Thyroid gland (tissue), 4 donors: Measurements from ENCODE around the gene CACNA2D3.

Source experiments
- POLR2A ChIP-seq, 2 donors: fragments of 450-650 bp; IDR thresholded peaks; one replicate each; pipeline ENCODE4 v1.6.1; 2017; ENCODE audit warnings: antibody characterized with exemption in 2 of 2, mild to moderate bottlenecking in 2 of 2, moderate library complexity in 1 of 2
- TF ChIP-seq, protein P1 (sequence below), 6 experiments: fragments of 200-600 bp in 3 of 6; fragments of 450-650 bp in 3 of 6; sonication (generic) in 3 of 6; IDR thresholded peaks; one replicate each; pipeline ENCODE4 v1.5.1; 2016 to 2019; ENCODE audit warnings: antibody characterized with exemption in 6 of 6, mild to moderate bottlenecking in 2 of 6, inconsistent platforms in 1 of 6, moderate library complexity in 1 of 6

DNA sequence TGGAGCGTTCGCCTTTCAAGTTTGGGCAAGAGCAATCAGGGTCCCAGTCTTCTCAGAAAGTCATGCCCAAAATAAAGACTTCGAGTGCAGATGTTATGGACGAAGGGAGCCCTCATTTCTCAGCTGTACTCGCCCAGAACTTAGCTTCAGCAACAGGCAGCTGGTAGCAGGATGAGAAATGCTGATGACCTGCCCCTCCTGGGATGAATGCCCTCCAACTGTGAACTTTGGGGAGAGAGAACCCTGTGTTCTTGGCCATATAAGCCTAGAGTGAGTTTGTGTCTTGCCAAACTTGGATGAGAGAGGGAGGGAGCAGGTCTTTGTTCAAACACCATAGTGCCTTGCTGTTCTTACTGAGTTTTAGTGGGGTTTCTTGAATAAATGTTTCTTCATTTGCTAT, 405.2 kb downstream of the CACNA2D3 start:
- TF ChIP-seq, protein P1, sequence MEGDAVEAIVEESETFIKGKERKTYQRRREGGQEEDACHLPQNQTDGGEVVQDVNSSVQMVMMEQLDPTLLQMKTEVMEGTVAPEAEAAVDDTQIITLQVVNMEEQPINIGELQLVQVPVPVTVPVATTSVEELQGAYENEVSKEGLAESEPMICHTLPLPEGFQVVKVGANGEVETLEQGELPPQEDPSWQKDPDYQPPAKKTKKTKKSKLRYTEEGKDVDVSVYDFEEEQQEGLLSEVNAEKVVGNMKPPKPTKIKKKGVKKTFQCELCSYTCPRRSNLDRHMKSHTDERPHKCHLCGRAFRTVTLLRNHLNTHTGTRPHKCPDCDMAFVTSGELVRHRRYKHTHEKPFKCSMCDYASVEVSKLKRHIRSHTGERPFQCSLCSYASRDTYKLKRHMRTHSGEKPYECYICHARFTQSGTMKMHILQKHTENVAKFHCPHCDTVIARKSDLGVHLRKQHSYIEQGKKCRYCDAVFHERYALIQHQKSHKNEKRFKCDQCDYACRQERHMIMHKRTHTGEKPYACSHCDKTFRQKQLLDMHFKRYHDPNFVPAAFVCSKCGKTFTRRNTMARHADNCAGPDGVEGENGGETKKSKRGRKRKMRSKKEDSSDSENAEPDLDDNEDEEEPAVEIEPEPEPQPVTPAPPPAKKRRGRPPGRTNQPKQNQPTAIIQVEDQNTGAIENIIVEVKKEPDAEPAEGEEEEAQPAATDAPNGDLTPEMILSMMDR (IDR thresholded peaks at IDR 0.05) = no peak
- TF ChIP-seq POLR2A (IDR thresholded peaks at IDR 0.05) = no peak
